Measurements from ENCODE around the gene MAGEA8.
A peak's percentile ranks its signal among the peaks of the same experiment; 100 is the strongest.
"Not testable (repeated sequence)": the region's sequence is repeated elsewhere in the genome, so short reads cannot be mapped to it uniquely, and the experiment has no call there.

Gene MAGEA8

GRCh38 chrX:149903889-149904748 lies 23.1 kb downstream of the MAGEA8 start:
- no peak for DNase-seq (ENCODE audit: extremely low read depth, low read depth)
- TF ChIP-seq CTCF (IDR thresholded peaks at IDR 0.05; ENCODE audit: low read depth, low read length) = peak; percentile 25

- DNase-seq (ENCODE audit: extremely low read depth, low read depth) = no peak
- TF ChIP-seq CTCF (IDR thresholded peaks at IDR 0.05; ENCODE audit: low read depth, low read length) = no peak
Measured at GRCh38 chrX:149908308-149908707, 27.3 kb downstream of the MAGEA8 start.

GRCh38 chrX:149908727-149909126 lies 27.7 kb downstream of the MAGEA8 start:
- no peak for TF ChIP-seq CTCF (IDR thresholded peaks at IDR 0.05; ENCODE audit: low read depth, low read length)
- DNase-seq (ENCODE audit: extremely low read depth, low read depth) = no peak

- no peak for DNase-seq (ENCODE audit: extremely low read depth, low read depth)
- no peak for TF ChIP-seq CTCF (IDR thresholded peaks at IDR 0.05; ENCODE audit: low read depth, low read length)
Measured at GRCh38 chrX:149909324-149910177, 28.6 kb downstream of the MAGEA8 start.

- TF ChIP-seq CTCF (IDR thresholded peaks at IDR 0.05; ENCODE audit: low read depth, low read length) = no peak
- DNase-seq (ENCODE audit: extremely low read depth, low read depth) = no peak
Measured at GRCh38 chrX:149910178-149910695, 29.3 kb downstream of the MAGEA8 start.

GRCh38 chrX:149916745-149917392 lies 35.9 kb downstream of the MAGEA8 start:
- DNase-seq (ENCODE audit: extremely low read depth, low read depth) = no peak
- TF ChIP-seq CTCF (IDR thresholded peaks at IDR 0.05; ENCODE audit: low read depth, low read length) = no peak

- not testable (repeated sequence) for DNase-seq (ENCODE audit: extremely low read depth, low read depth)
Measured at GRCh38 chrX:149923836-149924235, 42.9 kb downstream of the MAGEA8 start.

GRCh38 chrX:149924434-149924833 lies 43.5 kb downstream of the MAGEA8 start:
- not testable (repeated sequence) for DNase-seq (ENCODE audit: extremely low read depth, low read depth)

- DNase-seq (ENCODE audit: extremely low read depth, low read depth) = not testable (repeated sequence)
Measured at GRCh38 chrX:149927245-149927963, 46.4 kb downstream of the MAGEA8 start.

- not testable (repeated sequence) for DNase-seq (ENCODE audit: extremely low read depth, low read depth)
Measured at GRCh38 chrX:149927964-149928258, 46.9 kb downstream of the MAGEA8 start.

GRCh38 chrX:149928635-149929034 lies 47.7 kb downstream of the MAGEA8 start:
- DNase-seq (ENCODE audit: extremely low read depth, low read depth) = not testable (repeated sequence)

All from AG09319 (cell line).